OCI-LY3 (cell line): ENCODE measurements around the gene DYNC2LI1.
A peak's percentile ranks its signal among the peaks of the same experiment; 100 is the strongest.

Experiments
- H2AFZ ChIP-seq: fragments of 200-600, 300-600 bp; shearing (Covaris generic); 2 replicates; pipeline ENCODE4 v1.6.0; 2014; ENCODE audit warnings: antibody characterized with exemption, low read depth, low read length
- H3K27ac ChIP-seq: fragments of 200-600, 300-600 bp; sonication (generic); 2 replicates; pipeline ENCODE4 v1.5.1; 2014; ENCODE audit warnings: mild to moderate bottlenecking, low read length, moderate library complexity, mixed read lengths
- H3K27me3 ChIP-seq: fragments of 200-600, 300-600 bp; sonication (generic); 2 replicates; pipeline ENCODE4 v1.6.1; 2014; ENCODE audit warnings: low read depth, low read length, mixed read lengths
- H3K36me3 ChIP-seq: fragments of 200-600, 300-600 bp; sonication (generic); replicated peaks from 2 replicates; pipeline ENCODE3; 2014; ENCODE audit warnings: low read depth, low read length, mixed read lengths
- H3K4me1 ChIP-seq: fragments of 300-600, 200-600 bp; sonication (generic); 2 replicates; pipeline ENCODE4 v1.6.1; 2014; ENCODE audit warnings: low read length, mixed read lengths
- H3K4me2 ChIP-seq: fragments of 200-600, 300-600 bp; sonication (generic); 2 replicates; pipeline ENCODE4 v1.6.1; 2014; ENCODE audit warnings: low read length, mixed read lengths
- H3K4me3 ChIP-seq: fragments of 300-600, 200-600 bp; sonication (generic); 2 replicates; pipeline ENCODE4 v1.5.1; 2014; ENCODE audit warnings: antibody characterized with exemption, mild to moderate bottlenecking, low read length, moderate library complexity
- H3K79me2 ChIP-seq: fragments of 300-600, 200-600 bp; shearing (Covaris generic); 2 replicates; pipeline ENCODE4 v1.6.1; 2014; ENCODE audit warnings: mild to moderate bottlenecking, low read length, mixed read lengths
- H3K9ac ChIP-seq: fragments of 300-600, 200-600 bp; shearing (Covaris generic); 2 replicates; pipeline ENCODE4 v1.6.0; 2014; ENCODE audit warnings: mild to moderate bottlenecking, low read length, moderate library complexity
- H3K9me3 ChIP-seq: fragments of 200-600, 300-600 bp; shearing (Covaris generic); 2 replicates; pipeline ENCODE4 v1.6.1; 2014; ENCODE audit warnings: low read length, mixed read lengths; ENCODE audit not compliant: insufficient read depth
- H4K20me1 ChIP-seq: fragments of 200-600, 300-600 bp; sonication (generic); 2 replicates; pipeline ENCODE4 v1.6.1; 2016; ENCODE audit warnings: low read length, mixed read lengths; ENCODE audit not compliant: insufficient read depth
- CTCF ChIP-seq: fragments of 200-600, 300-600 bp; sonication (generic); IDR thresholded peaks from 2 replicates; pipeline ENCODE4 v1.5.1; 2014; ENCODE audit warnings: antibody characterized with exemption, low read length, low read depth
- EZH2phosphoT487 ChIP-seq: fragments of 200-600 bp; shearing (Covaris generic); IDR thresholded peaks from 2 replicates; pipeline ENCODE4 v1.6.1; 2018; ENCODE audit warnings: antibody characterized with exemption, mixed run types, low read depth

DYNC2LI1 gene

GRCh38 chr2:43812006-43812405 lies 38.2 kb downstream of the DYNC2LI1 start:
- Histone ChIP-seq H3K4me3 (no peak overlapping the region), H3K79me2 (no peaks in the 10 kb centered on the region), H3K27me3 (no peaks in the 10 kb centered on the region), H3K27ac (no peak overlapping the region), H3K36me3 (no peaks in the 10 kb centered on the region), H2AFZ (no peak overlapping the region), H4K20me1 (no peaks in the 10 kb centered on the region), H3K9ac (no peak overlapping the region), H3K9me3 (no peaks in the 10 kb centered on the region), H3K4me2 (no peak overlapping the region), H3K4me1 (no peaks in the 10 kb centered on the region)
- TF ChIP-seq CTCF (no peak), EZH2phosphoT487 (no peak)

DNA sequence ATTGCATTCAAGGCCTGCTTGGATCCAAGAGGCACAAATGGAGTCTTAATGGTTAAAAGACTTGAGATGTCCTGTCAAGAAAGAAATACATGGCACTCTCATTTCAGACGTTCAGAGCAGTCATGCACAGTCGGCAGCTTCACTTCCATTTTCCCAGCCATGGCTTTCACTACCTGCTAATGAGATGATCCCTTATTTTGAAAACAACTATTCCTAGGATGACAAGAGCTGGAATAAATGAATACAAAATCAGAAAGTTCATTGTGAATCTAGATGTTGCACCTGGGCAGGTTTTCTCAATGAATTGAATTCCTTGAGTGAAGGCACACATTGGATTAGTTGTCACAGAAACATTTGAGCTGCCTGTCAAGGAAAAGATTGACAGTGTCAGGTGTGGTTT lies 39.1 kb downstream of the DYNC2LI1 start:
- no peak overlapping the region for H2AFZ ChIP-seq
- H3K4me2 ChIP-seq, result no peak overlapping the region
- H3K9ac ChIP-seq, result no peak overlapping the region
- no peaks in the 10 kb centered on the region for H3K79me2 ChIP-seq
- H3K4me3 ChIP-seq, result no peak overlapping the region
- H4K20me1 ChIP-seq, result no peaks in the 10 kb centered on the region
- no peak overlapping the region for H3K27ac ChIP-seq
- no peaks in the 10 kb centered on the region for H3K27me3 ChIP-seq
- no peaks in the 10 kb centered on the region for H3K36me3 ChIP-seq
- no peaks in the 10 kb centered on the region for H3K9me3 ChIP-seq
- H3K4me1 ChIP-seq, result no peaks in the 10 kb centered on the region
- no peak for TF ChIP-seq CTCF
- TF ChIP-seq EZH2phosphoT487, result no peak

DNA sequence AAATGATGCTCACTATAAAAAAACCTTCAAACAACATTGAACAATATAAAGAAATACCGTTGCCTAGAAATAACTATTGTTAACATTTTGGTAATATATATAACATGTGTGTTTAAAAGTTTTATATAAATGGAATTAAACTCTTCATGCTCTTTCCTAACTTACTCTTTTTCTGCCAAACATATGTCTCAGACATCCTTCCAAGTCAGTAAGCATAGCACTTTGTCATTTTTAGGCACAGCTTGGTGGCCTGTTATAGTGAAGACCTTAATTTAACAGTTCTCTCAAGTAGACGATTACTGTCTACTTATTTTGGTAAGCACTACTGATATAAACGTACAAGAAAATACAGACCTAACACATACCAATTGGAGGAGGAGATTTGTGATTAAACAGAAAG lies 40.9 kb downstream of the DYNC2LI1 start:
- Histone ChIP-seq H3K36me3 (no peaks in the 10 kb centered on the region), H3K4me3 (no peak overlapping the region), H3K9me3 (no peaks in the 10 kb centered on the region), H3K4me2 (no peak overlapping the region), H3K4me1 (peaks cover 8% of the 10 kb centered on the region), H3K27ac (no peak overlapping the region), H3K27me3 (no peaks in the 10 kb centered on the region), H3K79me2 (no peaks in the 10 kb centered on the region), H3K9ac (no peak overlapping the region), H4K20me1 (no peaks in the 10 kb centered on the region), H2AFZ (no peak overlapping the region)
- TF ChIP-seq CTCF (no peak), EZH2phosphoT487 (no peak)

GRCh38 chr2:43818761-43819160 lies 44.9 kb downstream of the DYNC2LI1 start:
- H4K20me1 ChIP-seq, result no peaks in the 10 kb centered on the region

More at GRCh38 chr2:43818761-43819160, 44.9 kb downstream of the DYNC2LI1 start:
- peak overlapping the region; percentile 40 for H3K4me2 ChIP-seq
- no peaks in the 10 kb centered on the region for H3K27me3 ChIP-seq
- peak overlapping the region; percentile 64; the same call in 1 of the 2 replicates for H2AFZ ChIP-seq
- H3K9ac ChIP-seq, result no peak overlapping the region
- H3K36me3 ChIP-seq, result no peaks in the 10 kb centered on the region
- H3K9me3 ChIP-seq, result no peaks in the 10 kb centered on the region
- peaks cover 8% of the 10 kb centered on the region for H3K4me1 ChIP-seq
- no peak overlapping the region for H3K27ac ChIP-seq
- H3K79me2 ChIP-seq, result no peaks in the 10 kb centered on the region
- no peak overlapping the region for H3K4me3 ChIP-seq
- TF ChIP-seq CTCF, result no peak
